H1 (cell line): Measurements from ENCODE around the gene TNFSF12. TPM values are rescaled to one million over a fixed set of nuclear protein-coding genes. Genes with fewer than 3 reads are reported as not detected.

Source experiments
- POLR2A ChIP-seq, 2 experiments: IDR thresholded peaks; 1 replicate in 1 of 2; 2 replicates in 1 of 2; pipeline ENCODE4 v1.6.1; 2011; ENCODE audit warnings: low read depth in 2 of 2, low read length in 2 of 2, mild to moderate bottlenecking in 2 of 2; ENCODE audit errors: control extremely low read depth in 1 of 2
- polyA plus RNA-seq, 7 experiments: library from polyadenylated mRNA; depleted of rRNA in 3 of 7; stranded (reverse) in 5 of 7; unstranded in 2 of 7; fragments of >200 nt in 5 of 7; fragments of 200-250 nt in 2 of 7; gene quantifications; 1 replicate in 5 of 7; 2 replicates in 1 of 7; 4 replicates in 1 of 7; pipeline versions ENCODE4 v1.2.1 to v1.2.3, GENCODE V29; 2011 to 2013; ENCODE audit warnings: missing spikeins in 2 of 7, mixed read lengths in 2 of 7
- total RNA-seq: library from RNA; stranded (reverse); fragmentation: NEBNext Ultra II Directional; extraction: Animal tissue kit (Norgen Biotek cat#: 25700); gene quantifications from 2 replicates; pipeline ENCODE4 v1.2.1, GENCODE V29; 2021
- TF ChIP-seq, protein P1 (sequence below): IDR thresholded peaks from 2 replicates; pipeline ENCODE4 v1.6.1; 2011; ENCODE audit warnings: low read depth, mild to moderate bottlenecking, low read length; ENCODE audit not compliant: insufficient read depth

TNFSF12 gene
- total and polyA plus RNA-seq, 2 of the 8 experiments (the other 6 are each of a cell fraction or from before 2014, with no cell fraction given) = 7.2 to 9.6 TPM

GRCh38 chr17:7586673-7587419 is 38.0 kb downstream of the TNFSF12 start (continued):
- TF ChIP-seq, protein P1, sequence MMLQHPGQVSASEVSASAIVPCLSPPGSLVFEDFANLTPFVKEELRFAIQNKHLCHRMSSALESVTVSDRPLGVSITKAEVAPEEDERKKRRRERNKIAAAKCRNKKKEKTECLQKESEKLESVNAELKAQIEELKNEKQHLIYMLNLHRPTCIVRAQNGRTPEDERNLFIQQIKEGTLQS = no peak
- peak in 1 of 2 experiments; percentile 17; a peak in 1 of 3 replicates for TF ChIP-seq POLR2A (IDR thresholded peaks at IDR 0.05; ENCODE audit: control extremely low read depth in 1 of 2, low read depth in 2 of 2, low read length in 2 of 2)
